ENCODE measurements around the gene ULK1.
A peak's percentile ranks its signal among the peaks of the same experiment; 100 is the strongest.

DNA sequence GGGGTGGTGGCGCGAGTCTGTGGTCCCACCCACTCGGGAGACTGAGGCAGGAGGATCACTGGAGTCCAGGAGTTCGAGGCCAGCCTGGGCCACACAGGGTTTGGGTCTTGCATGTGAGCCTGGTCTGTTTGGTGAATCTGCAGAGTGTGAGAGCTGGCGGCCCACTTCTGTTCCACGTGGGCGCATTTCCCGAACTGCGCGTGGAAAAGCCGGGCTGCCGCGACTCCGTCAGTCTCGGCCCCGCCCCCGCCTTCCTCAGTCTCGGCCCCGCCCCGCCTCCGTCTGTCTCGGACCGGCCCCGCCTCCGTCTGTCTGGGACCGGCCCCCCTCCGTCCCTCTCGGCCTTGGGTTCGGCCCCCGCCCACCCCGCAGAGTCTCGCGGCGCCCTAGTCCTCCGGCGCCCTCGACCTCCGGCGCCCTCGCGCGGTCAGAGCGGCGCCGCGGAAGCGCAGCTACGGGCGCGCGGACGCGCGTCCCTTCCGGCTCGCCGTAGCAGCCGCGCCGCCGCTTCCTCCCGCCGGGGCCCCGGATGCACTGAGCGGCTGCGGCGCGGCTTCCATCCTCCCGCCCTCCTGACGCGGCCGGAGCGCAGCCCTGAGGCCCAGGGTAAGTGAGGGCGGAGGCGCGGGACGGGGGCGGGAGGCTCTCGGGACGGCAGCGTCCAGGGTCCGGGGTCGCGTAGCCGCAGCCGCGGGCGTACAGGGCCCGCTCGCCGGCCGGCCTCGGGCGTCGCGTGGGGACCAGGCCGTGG is 55.2 kb downstream of the ULK1 start, which contains the start of gene EP400:
- TF ChIP-seq YY1 (IDR thresholded peaks at IDR 0.05; ENCODE audit: low read depth) (peak; percentile 55; the same call in 1 of the 2 replicates), CEBPB (IDR thresholded peaks at IDR 0.05) (no peak)
- TF ChIP-seq, protein P1, sequence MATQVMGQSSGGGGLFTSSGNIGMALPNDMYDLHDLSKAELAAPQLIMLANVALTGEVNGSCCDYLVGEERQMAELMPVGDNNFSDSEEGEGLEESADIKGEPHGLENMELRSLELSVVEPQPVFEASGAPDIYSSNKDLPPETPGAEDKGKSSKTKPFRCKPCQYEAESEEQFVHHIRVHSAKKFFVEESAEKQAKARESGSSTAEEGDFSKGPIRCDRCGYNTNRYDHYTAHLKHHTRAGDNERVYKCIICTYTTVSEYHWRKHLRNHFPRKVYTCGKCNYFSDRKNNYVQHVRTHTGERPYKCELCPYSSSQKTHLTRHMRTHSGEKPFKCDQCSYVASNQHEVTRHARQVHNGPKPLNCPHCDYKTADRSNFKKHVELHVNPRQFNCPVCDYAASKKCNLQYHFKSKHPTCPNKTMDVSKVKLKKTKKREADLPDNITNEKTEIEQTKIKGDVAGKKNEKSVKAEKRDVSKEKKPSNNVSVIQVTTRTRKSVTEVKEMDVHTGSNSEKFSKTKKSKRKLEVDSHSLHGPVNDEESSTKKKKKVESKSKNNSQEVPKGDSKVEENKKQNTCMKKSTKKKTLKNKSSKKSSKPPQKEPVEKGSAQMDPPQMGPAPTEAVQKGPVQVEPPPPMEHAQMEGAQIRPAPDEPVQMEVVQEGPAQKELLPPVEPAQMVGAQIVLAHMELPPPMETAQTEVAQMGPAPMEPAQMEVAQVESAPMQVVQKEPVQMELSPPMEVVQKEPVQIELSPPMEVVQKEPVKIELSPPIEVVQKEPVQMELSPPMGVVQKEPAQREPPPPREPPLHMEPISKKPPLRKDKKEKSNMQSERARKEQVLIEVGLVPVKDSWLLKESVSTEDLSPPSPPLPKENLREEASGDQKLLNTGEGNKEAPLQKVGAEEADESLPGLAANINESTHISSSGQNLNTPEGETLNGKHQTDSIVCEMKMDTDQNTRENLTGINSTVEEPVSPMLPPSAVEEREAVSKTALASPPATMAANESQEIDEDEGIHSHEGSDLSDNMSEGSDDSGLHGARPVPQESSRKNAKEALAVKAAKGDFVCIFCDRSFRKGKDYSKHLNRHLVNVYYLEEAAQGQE (IDR thresholded peaks at IDR 0.05; ENCODE audit: low read depth): no peak
